NCI-H146 (cell line): ENCODE data around the gene CLP1.
"Not testable (repeated sequence)": the region's sequence is repeated elsewhere in the genome, so short reads cannot be mapped to it uniquely, and the experiment has no call there.

Source experiments
- DNase-seq: peaks from one replicate; lab custom pipeline; 2025; lab: John Stamatoyannopoulos, UW

Gene CLP1

GRCh38 chr11:57641011-57641807 is 16.4 kb upstream of the CLP1 start:
- peak; percentile 41 for DNase-seq

DNA sequence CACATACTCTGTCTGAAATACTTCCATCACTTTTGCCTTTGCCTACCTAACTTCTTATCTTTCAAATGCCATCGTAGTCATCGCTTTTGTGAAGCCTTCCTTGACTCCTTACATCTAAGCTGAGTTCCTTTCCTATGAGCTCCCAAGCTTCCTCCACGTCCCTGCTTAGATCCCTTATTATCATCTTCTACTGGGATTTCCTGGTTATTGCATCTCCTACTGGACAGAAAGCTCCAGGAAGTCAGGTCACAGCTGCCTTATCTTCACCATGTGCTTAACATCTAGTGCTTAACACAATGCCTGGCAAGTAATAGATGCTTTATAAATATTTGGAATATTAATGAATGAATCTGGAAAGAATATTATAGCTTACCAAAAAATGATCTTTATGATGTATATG is 13.8 kb upstream of the CLP1 start:
- no peak for DNase-seq

DNA sequence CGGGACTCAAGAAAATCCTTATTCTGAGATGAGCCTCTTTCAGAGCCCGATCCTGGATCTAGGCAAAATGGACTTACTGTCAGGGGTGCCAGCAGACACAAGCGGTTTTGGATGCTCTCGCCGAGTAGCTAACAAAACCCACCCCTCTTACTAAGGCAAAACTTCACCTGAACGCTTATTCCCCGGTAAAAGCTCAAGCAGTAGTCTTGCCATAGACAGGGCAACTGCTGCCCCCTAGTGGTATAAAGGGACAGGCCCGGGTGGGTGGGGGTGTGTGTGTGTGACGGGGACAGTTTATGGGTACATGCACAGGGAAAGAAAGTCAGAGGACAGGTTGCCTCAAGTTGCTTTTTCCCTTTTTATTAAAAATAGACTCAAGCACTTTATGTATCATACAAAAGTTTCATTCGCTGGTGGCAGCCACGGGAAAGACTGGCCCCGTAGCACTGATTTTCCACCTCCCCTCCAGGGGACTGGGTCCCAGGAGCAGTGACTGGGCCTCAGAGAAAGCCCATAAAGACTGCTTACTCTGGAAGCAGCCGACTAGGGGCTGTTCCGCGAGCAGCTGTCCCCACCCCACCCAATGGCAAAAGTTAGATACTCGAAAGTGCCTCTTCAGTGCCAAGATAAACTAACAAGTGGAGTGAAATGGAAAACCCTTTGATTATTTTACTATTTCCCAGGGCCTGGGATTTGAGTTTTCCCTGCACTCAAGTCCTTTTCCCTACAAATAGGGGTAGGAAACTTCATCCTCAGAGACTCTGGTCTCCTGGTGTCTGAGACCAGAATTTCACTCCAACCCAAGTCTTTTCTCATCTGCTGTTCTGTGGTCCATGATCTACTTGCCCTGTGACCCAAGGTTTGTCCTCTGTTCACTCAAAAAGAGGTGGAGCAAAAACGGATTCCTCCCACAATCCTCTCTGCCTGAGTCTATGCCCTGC is 12.5 kb upstream of the CLP1 start:
- peak; percentile 71 for DNase-seq

- DNase-seq = no peak
Observed at GRCh38 chr11:57645689-57646085, 11.9 kb upstream of the CLP1 start.

GRCh38 chr11:57646194-57646798 is 11.3 kb upstream of the CLP1 start:
- no peak for DNase-seq

- DNase-seq = peak; percentile 48
Observed at GRCh38 chr11:57646799-57647303, 10.7 kb upstream of the CLP1 start.

DNA sequence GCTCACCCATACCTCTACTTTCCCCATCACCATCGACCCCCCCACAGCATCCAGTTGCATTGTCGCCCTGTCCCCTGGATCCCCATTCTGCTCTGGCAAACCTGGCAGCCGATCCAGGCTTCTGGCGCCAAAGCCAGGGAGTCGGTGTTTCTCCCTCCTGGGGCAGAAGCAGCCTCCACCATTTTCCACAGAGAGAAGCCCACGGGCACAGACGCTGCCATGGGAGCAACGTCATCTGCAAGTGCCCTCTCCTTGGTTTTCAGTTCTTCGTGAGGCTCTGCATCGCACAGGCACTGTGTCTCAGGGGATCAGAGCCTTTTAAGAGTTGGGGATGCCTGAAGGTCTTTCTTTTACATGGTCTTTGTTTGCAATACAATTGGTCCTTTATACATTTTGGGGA is 10.2 kb upstream of the CLP1 start:
- DNase-seq = no peak

GRCh38 chr11:57647960-57648800 is 9.4 kb upstream of the CLP1 start:
- DNase-seq = no peak

- no peak for DNase-seq
Observed at GRCh38 chr11:57648801-57649735, 8.5 kb upstream of the CLP1 start.

DNA sequence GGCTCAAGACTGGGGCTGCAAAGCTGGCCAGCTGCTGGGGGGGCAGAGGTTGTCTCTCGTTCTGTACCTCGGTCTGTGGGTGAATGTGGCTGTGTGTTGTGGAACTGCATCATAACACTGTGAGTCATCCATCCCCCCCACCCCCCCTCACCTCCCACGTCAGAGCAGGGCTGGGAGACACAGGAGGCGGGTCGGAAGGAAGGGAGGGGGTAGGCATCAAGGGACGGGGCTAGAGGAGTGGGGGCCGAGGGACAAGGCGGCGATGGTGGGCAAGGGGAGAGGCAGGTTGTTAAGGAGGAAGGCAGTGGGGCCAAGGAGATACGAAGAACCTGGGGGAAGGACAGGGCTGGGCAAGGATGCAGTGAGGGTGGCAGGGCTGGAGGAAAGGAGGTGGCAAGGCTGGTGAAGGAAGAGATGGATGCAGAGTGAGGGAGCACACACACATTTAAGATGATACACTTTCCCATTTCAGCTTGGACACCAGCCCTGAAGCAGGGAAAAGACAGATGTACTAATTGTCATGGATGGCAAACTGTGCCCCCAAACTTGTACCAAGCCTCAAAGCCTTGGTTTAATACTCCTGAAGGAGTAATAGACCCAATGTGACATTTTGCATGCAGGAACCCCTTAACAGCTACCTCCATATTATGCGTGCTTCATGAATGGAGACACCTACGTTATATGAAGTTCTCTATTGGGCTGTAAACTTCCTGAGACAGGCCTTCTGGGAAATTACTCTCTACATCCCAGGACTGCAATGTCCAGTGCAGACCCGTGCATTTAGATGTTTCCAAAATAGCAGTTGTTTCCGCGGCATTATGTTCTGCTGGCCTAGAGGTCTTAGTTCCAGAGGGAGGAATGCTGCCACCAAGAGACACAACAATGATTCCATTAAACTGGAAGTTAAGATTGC is 7.5 kb upstream of the CLP1 start, which contains the start of gene YPEL4:
Gene YPEL4, minus strand, starts transcription at position 87 of the 913 bp plus-strand sequence. CDS start 2,805 bp downstream, outside the sequence.
- DNase-seq = peak; percentile 38

DNA sequence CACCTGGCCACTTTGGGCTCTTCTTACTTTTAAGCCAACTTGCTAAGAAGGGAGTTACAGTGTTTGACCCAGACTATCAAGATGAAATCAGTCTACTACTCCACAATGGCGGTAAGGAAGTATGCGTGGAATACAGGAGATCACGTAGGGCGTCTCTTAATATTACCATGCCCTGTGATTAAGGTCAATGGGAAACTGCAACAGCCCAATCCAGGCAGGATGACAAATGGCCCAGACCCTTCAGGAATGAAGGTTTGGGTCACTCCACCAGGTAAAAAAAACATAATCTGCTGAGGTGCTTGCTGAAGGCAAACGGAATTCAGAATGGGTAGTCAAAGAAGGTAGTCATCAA is 6.8 kb upstream of the CLP1 start:
- no peak for DNase-seq

DNA sequence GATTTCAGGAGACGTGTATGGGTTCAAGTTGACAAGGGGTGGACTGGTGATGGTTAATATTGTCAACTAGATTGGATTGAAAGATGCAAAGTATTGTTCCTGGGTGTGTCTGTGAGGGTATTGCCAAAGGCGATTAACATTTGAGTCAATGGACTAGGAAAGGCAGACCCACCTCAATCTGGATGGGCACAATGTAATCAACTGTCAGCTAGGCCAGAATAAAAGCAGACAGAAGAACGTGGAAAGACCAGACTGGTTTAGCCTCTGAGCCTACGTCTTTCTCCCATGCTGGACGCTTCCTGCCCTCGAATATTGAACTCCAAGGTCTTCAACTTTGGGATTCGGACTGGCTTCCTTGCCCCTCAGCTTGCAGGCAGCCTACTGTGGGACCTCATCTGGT is 6.2 kb upstream of the CLP1 start:
- no peak for DNase-seq

- DNase-seq = not testable (repeated sequence)
Observed at GRCh38 chr11:57652230-57652629, 5.3 kb upstream of the CLP1 start.

GRCh38 chr11:57652662-57653061 is 4.9 kb upstream of the CLP1 start:
- DNase-seq = no peak

- DNase-seq = no peak
Observed at GRCh38 chr11:57653163-57653562, 4.4 kb upstream of the CLP1 start.

GRCh38 chr11:57656885-57657193 is 723 bp upstream of the CLP1 start:
- no peak for DNase-seq

GRCh38 chr11:57658023-57658361 is 430 bp downstream of the CLP1 start:
- no peak for DNase-seq

DNA sequence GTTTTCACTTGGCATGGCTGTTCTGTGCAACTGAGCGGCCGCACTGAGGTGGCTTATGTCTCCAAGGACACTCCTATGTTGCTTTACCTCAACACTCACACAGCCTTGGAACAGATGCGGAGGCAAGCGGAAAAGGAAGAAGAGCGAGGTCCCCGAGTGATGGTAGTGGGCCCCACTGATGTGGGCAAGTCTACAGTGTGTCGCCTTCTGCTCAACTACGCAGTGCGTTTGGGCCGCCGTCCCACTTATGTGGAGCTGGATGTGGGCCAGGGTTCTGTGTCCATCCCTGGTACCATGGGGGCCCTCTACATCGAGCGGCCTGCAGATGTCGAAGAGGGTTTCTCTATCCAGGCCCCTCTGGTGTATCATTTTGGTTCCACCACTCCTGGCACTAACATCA is 2.1 kb downstream of the CLP1 start:
- DNase-seq = no peak

- DNase-seq = no peak
Observed at GRCh38 chr11:57662893-57663292, 5.3 kb downstream of the CLP1 start.

DNA sequence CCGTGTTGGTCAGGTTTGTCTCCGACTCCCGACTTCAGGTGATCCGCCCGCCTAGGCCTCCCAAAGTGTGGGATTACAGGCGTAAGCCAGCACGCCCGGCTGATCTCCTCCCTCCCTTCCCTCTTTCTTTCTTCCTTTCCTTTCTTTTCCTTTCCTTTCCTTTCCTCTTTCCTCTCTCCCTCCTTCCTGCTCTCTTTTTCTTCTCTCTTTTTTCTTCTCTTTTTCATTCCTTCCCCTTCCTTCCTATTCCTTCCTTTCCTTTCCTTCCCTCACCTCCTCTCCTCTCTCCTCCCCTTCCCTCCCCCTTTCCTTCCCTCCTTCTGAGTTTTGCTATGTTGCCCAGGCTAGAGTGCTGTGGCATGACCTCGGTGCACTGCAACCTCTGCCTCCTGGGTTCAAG is 6.4 kb downstream of the CLP1 start:
- no peak for DNase-seq
